ENCODE data around the gene NFATC4.
"Not testable (repeated sequence)": the region's sequence is repeated elsewhere in the genome, so short reads cannot be mapped to it uniquely, and the experiment has no call there.

Gene NFATC4

DNA sequence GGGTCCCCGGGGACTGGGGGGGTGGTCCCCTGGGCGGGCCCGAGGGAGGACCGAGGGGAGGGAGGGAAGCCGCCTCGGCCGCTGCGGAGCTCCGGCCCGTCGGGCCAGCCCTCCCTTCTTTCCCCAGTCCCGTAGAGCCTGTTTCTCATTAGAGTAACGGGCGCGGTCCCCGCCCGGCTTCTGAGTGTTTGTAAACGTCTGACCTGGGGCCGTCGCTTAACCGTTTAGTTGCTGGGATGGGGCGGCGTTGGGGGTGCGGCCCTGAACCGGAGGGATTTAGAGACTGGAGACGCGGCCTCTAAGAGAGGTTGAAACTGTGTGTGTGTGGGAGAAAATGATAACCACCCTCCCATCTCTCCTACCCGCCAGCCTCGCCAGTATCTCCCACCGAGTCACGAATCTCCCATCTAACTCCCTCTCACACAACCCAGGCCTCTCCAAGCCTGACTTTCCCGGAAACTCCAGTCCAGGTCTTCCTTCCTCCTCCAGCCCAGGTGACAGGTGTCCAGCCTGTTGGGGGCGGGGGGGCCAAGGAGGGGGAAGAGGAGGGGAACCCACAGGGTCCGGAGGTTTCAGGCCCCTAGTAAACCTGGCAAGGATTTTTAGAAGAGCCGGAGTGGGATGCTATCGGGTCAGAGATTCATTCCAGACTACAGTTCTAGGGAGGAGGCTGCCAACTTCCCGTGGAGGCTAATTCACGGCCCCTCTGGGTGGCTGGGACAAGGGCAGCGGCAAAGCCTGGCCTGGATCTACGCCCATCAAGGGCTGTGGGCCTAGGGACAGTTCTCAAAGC, 1.1 kb upstream of the NFATC4 start:
- DNase-seq (ENCODE audit: low read depth, low spot score), result peak; percentile 93

DNA sequence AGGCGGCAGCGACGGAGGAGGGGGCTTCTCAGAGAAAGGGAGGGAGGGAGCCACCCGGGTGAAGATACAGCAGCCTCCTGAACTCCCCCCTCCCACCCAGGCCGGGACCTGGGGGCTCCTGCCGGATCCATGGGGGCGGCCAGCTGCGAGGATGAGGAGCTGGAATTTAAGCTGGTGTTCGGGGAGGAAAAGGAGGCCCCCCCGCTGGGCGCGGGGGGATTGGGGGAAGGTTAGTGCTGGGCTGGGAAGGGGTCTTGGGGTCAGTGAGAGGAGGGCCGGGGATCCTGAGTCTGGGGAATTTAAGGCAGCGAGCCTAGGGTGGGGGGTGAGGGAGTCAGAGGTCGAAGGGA, 203 bp downstream of the NFATC4 start:
- DNase-seq (ENCODE audit: low read depth, low spot score), result no peak

DNA sequence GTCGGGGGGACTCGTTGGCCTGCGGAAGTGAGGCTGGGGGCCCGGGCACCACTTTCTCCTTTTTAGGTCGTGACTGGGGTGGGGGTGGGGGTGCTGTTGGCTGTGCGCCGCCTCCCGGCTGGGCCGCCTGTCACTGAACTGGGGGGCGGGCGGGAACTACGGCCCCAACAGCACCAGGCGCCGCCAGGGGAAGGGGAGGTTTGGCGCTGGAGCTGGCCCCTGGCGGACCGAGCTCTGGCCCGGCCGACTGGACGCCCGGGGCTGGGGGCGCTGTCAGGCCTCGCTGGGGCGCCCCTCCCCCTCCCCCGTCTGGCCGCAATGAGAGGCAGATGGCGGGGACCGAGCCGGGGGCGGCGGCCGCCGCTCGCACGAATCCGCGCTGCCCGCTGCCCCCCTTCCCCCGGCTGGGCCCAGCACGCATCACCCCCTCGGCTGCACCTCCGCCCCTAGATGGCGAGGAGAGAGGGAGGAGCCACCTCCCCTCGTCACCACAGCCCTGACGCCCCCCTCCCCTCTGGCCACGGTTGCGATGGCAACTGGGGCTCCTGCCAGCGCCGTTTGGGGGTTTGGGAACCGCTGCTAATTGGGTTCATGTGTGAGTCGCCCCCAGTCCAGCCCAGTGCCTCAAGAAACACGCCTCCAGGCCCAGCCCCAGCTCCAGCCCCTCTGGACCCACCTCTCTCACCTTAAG, 723 bp downstream of the NFATC4 start:
- DNase-seq (ENCODE audit: low read depth, low spot score), result peak; percentile 86

DNA sequence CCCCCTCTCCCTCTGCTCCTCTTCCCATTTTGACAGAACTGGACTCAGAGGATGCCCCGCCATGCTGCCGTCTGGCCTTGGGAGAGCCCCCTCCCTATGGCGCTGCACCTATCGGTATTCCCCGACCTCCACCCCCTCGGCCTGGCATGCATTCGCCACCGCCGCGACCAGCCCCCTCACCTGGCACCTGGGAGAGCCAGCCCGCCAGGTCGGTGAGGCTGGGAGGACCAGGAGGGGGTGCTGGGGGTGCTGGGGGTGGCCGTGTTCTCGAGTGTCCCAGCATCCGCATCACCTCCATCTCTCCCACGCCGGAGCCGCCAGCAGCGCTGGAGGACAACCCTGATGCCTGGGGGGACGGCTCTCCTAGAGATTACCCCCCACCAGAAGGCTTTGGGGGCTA, 1.5 kb downstream of the NFATC4 start:
- DNase-seq (ENCODE audit: low read depth, low spot score), result no peak

GRCh38 chr14:24369907-24370687, 2.1 kb downstream of the NFATC4 start:
- DNase-seq (ENCODE audit: low read depth, low spot score), result no peak

GRCh38 chr14:24370748-24371147, 2.8 kb downstream of the NFATC4 start:
- peak; percentile 49 for DNase-seq (ENCODE audit: low read depth, low spot score)

- DNase-seq (ENCODE audit: low read depth, low spot score), result not testable (repeated sequence)
These were observed 3.6 kb downstream of the NFATC4 start for GRCh38 chr14:24371605-24372004.

- DNase-seq (ENCODE audit: low read depth, low spot score), result no peak
These were observed 4.9 kb downstream of the NFATC4 start for GRCh38 chr14:24372701-24373416.

DNA sequence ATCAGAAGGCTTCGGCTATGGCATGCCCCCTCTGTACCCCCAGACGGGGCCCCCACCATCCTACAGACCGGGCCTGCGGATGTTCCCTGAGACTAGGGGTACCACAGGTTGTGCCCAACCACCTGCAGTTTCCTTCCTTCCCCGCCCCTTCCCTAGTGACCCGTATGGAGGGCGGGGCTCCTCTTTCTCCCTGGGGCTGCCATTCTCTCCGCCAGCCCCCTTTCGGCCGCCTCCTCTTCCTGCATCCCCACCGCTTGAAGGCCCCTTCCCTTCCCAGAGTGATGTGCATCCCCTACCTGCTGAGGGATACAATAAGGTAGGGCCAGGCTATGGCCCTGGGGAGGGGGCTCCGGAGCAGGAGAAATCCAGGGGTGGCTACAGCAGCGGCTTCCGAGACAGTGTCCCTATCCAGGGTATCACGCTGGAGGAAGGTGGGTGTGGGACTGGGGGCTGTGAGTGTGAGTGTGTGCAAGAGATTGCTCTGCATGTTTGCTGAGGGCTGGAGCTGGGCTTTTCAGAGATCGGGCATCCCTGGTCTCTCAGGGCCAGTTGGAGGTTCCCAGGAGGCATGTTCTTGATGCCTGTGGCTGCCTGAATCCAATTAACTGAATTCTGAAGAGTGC, 8.6 kb downstream of the NFATC4 start:
- DNase-seq (ENCODE audit: low read depth, low spot score), result no peak

DNA sequence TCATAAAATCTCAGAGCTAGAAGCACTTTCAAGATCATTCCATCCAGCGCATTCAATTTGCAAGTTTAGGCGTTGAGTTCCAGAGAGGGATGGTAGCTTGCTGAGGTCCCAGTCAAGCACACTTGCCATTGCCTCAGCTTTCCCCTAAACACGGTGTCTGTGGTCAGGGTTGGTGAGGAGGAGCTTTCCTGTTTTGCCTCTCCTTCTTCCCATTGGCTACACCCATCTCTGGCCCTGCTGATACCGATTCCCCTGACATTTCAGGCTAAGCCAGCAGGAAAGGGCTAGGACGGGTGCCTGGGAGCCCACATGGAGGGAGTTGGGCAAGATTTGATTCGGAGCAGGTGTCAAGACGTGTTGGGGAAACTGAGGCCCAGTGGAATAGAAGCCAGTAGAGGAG, 9.1 kb downstream of the NFATC4 start:
- no peak for DNase-seq (ENCODE audit: low read depth, low spot score)

DNA sequence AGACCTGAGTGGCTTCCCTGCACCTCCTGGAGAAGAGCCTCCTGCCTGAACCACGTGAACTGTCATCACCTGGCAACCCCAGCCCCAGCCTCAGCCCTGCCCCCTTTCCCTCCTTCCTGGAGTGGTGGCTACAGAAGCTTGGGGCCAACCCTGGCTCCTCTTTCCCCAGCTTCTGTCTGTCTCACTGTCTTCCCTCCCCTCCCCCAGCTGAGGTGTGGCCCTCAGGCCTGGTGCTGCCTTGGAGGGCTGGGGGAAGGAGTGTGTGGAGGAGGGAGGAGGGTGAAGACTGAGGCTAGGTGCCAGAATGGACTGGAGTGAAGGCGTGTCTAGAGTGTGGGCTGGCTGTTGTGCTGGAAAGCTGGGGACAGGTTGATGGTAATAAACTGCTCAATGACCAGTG, 9.7 kb downstream of the NFATC4 start:
- no peak for DNase-seq (ENCODE audit: low read depth, low spot score)

DNA sequence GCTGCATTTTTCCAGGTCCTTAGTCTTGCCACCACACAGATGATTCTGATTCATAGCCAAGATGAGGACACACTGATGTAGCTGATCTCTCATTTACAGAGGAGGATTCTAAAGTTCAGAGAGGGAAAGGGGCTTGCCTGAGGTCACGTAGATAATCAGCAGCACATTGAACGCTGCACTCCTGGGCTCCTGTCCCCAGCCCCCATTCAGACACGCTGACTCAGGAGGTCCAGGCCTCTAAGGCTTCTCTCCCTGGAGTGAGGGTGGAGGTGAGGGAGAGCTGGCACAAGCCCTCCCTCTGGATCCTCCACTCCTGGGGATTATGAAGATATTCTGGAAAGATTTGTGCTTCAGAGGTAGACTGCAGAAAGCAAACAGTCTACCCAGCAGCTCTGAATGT, 10.3 kb downstream of the NFATC4 start:
- DNase-seq (ENCODE audit: low read depth, low spot score), result no peak

GRCh38 chr14:24378981-24379906, 11.3 kb downstream of the NFATC4 start:
- no peak for DNase-seq (ENCODE audit: low read depth, low spot score)

- no peak for DNase-seq (ENCODE audit: low read depth, low spot score)
These were observed 12.1 kb downstream of the NFATC4 start for GRCh38 chr14:24379907-24380730.

GRCh38 chr14:24381363-24382063, 13.5 kb downstream of the NFATC4 start:
- DNase-seq (ENCODE audit: low read depth, low spot score), result no peak

DNA sequence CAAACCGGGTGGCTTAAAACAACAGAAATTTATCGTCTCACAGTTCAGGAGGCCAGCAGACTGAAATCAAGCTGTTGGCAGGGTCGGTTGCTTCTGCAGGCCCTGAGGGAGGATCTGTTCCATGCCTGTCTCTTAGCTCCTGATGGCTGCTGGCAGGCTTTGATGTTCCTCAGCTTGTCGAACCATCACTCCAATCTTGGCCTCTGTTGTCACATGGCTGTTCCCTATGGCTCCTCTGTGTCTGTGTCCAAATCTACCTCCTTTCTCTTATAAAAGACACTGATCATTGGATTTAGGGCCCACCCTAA, 14.0 kb downstream of the NFATC4 start:
- DNase-seq (ENCODE audit: low read depth, low spot score), result no peak

DNA sequence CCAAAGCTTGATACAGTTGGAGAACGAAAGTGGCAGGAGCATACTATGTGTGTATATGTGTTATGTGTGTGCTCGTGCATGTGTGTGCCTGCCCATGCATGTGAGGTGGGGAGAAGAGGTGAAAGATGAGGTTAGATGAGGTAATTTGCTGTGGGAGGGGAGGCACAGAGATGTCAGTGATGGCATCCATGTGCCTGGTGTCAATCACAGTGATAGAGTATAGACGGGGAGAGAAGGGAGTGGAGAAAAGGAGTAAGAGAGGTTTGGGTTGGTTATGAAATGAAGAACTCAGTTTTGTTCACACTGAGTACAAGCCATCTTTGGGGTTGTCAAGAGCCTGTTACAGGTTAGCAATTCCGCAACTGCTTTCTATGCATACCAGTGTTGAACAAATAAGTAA, 16.2 kb downstream of the NFATC4 start:
- DNase-seq (ENCODE audit: low read depth, low spot score), result no peak

DNA sequence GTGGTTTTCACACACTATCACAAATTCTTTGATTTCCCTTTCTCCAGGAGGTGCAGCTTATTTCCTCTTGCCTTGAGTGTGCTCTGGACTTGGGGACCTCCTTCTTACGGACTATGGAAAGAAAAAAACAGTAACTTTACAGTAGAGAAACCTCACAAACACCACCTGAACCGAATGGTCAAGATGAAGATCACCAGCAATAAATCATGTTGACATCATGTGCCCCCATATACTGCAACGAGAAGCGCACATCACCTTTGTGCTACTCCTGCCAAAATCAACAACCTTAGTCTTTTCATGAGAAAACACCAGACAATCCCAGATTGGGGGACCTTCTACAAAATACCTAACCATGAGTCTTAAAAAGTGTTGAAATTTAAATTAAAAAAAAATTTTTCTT, 17.5 kb downstream of the NFATC4 start:
- DNase-seq (ENCODE audit: low read depth, low spot score), result no peak

GRCh38 chr14:24387009-24387345, 19.0 kb downstream of the NFATC4 start:
- no peak for DNase-seq (ENCODE audit: low read depth, low spot score)

Data from astrocyte of the hippocampus (primary cell).